Mesangial cell (primary cell): ENCODE measurements around the gene USP17L15. TPM values are rescaled to one million over a fixed set of nuclear protein-coding genes. Genes with fewer than 3 reads are reported as not detected.

Experiments
- total RNA-seq: library from RNA; depleted of rRNA; stranded (reverse); fragments of >200 nt; gene quantifications from 2 replicates; pipeline ENCODE4 v1.2.3, GENCODE V29; 2015

Gene USP17L15, protein sequence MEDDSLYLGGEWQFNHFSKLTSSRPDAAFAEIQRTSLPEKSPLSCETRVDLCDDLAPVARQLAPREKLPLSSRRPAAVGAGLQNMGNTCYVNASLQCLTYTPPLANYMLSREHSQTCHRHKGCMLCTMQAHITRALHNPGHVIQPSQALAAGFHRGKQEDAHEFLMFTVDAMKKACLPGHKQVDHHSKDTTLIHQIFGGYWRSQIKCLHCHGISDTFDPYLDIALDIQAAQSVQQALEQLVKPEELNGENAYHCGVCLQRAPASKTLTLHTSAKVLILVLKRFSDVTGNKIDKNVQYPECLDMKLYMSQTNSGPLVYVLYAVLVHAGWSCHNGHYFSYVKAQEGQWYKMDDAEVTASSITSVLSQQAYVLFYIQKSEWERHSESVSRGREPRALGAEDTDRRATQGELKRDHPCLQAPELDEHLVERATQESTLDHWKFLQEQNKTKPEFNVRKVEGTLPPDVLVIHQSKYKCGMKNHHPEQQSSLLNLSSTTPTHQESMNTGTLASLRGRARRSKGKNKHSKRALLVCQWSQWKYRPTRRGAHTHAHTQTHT
- total RNA-seq: not detected in 2 replicates

DNA sequence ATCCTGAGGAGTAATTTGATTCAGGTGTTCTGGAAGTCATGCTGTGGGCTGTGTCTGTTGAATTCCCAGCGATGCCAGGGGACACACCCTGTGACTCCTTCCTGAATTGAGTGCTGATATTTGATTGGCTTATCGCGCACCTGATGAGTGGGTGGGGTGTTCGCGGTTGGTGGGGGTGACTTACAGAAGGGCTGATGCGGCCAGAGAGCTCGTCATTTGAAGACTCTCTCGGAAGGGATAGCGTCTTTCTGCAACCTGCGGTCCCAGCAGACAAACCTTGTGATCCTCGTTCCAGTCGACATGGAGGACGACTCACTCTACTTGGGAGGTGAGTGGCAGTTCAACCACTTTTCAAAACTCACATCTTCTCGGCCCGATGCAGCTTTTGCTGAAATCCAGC lies at the start of gene USP17L15:
Gene USP17L15, plus strand, starts transcription at position 301 of the 400 bp plus-strand sequence. Its CDS starts 0 bp downstream, at position 301.

DNA sequence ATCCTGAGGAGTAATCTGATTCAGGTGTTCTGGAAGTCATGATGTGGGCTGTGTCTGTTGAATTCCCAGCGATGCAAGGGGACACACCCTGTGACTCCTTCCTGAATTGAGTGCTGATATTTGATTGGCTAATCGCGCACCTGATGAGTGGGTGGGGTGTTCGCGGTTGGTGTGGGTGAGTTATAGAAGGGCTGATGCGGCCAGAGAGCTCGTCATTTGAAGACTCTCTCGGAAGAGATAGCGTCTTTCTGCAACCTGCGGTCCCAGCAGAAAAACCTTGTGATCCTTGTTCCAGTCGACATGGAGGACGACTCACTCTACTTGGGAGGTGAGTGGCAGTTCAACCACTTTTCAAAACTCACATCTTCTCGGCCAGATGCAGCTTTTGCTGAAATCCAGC lies 23.8 kb upstream of the USP17L15 start, which contains the start of gene USP17L10:
Gene USP17L10, plus strand, starts transcription at position 301 of the 400 bp plus-strand sequence. Its CDS starts 0 bp downstream, at position 301.

DNA sequence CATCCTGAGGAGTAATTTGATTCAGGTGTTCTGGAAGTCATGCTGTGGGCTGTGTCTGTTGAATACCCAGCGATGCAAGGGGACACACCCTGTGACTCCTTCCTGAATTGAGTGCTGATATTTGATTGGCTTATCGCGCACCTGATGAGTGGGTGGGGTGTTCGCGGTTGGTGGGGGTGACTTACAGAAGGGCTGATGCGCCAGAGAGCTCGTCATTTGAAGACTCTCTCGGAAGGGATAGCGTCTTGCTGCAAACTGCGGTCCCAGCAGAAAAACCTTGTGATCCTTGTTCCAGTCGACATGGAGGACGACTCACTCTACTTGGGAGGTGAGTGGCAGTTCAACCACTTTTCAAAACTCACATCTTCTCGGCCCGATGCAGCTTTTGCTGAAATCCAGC lies 19.1 kb upstream of the USP17L15 start, which contains the start of gene USP17L11:
Gene USP17L11, plus strand, starts transcription at position 301 of the 400 bp plus-strand sequence. Its CDS starts 0 bp downstream, at position 301.

DNA sequence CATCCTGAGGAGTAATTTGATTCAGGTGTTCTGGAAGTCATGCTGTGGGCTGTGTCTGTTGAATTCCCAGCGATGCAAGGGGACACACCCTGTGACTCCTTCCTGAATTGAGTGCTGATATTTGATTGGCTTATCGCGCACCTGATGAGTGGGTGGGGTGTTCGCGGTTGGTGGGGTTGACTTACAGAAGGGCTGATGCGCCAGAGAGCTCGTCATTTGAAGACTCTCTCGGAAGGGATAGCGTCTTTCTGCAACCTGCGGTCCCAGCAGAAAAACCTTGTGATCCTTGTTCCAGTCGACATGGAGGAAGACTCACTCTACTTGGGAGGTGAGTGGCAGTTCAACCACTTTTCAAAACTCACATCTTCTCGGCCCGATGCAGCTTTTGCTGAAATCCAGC lies 14.3 kb upstream of the USP17L15 start, which contains the start of gene USP17L12:
Gene USP17L12, plus strand, starts transcription at position 301 of the 400 bp plus-strand sequence. Its CDS starts 0 bp downstream, at position 301.

DNA sequence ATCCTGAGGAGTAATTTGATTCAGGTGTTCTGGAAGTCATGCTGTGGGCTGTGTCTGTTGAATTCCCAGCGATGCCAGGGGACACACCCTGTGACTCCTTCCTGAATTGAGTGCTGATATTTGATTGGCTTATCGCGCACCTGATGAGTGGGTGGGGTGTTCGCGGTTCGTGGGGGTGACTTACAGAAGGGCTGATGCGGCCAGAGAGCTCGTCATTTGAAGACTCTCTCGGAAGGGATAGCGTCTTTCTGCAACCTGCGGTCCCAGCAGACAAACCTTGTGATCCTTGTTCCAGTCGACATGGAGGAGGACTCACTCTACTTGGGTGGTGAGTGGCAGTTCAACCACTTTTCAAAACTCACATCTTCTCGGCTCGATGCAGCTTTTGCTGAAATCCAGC lies 9.6 kb upstream of the USP17L15 start, which contains the start of gene USP17L13:
Gene USP17L13, plus strand, starts transcription at position 301 of the 400 bp plus-strand sequence. Its CDS starts 0 bp downstream, at position 301.

DNA sequence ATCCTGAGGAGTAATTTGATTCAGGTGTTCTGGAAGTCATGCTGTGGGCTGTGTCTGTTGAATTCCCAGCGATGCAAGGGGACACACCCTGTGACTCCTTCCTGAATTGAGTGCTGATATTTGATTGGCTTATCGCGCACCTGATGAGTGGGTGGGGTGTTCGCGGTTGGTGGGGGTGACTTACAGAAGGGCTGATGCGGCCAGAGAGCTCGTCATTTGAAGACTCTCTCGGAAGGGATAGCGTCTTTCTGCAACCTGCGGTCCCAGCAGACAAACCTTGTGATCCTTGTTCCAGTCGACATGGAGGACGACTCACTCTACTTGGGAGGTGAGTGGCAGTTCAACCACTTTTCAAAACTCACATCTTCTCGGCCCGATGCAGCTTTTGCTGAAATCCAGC lies 9.4 kb downstream of the USP17L15 start, which contains the start of gene USP17L17:
Gene USP17L17, plus strand, starts transcription at position 301 of the 400 bp plus-strand sequence. Its CDS starts 0 bp downstream, at position 301.

DNA sequence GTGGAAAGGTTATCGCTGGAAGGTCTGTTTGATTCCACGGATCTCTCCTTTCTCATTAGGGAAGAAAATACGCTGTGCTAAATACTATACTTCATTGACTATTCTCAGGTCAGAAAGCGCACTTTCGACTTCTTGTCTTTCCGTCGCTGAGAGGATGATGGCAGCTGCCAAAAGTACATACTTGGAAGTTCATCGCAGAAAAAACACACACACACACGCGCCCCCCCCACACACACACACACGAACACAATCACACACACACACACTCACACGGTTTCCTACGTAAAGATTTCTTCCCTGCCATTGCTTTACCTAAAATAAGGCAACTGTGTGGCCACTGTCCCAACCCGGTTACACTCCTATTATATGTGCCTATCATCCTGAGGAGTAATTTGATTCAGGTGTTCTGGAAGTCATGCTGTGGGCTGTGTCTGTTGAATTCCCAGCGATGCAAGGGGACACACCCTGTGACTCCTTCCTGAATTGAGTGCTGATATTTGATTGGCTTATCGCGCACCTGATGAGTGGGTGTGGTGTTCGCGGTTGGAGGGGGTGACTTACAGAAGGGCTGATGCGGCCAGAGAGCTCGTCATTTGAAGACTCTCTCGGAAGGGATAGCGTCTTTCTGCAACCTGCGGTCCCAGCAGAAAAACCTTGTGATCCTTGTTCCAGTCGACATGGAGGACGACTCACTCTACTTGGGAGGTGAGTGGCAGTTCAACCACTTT lies 13.9 kb downstream of the USP17L15 start, which contains the start of gene USP17L18:
Gene USP17L18, plus strand, starts transcription at position 678 of the 728 bp plus-strand sequence. Its CDS starts 0 bp downstream, at position 678.

DNA sequence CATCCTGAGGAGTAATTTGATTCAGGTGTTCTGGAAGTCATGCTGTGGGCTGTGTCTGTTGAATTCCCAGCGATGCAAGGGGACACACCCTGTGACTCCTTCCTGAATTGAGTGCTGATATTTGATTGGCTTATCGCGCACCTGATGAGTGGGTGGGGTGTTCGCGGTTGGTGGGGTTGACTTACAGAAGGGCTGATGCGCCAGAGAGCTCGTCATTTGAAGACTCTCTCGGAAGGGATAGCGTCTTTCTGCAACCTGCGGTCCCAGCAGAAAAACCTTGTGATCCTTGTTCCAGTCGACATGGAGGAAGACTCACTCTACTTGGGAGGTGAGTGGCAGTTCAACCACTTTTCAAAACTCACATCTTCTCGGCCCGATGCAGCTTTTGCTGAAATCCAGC lies 18.9 kb downstream of the USP17L15 start, which contains the start of gene USP17L19:
Gene USP17L19, plus strand, starts transcription at position 301 of the 400 bp plus-strand sequence. Its CDS starts 0 bp downstream, at position 301.

DNA sequence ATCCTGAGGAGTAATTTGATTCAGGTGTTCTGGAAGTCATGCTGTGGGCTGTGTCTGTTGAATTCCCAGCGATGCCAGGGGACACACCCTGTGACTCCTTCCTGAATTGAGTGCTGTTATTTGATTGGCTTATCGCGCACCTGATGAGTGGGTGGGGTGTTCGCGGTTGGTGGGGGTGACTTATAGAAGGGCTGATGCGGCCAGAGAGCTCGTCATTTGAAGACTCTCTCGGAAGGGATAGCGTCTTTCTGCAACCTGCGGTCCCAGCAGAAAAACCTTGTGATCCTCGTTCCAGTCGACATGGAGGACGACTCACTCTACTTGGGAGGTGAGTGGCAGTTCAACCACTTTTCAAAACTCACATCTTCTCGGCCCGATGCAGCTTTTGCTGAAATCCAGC lies 23.6 kb downstream of the USP17L15 start, which contains the start of gene USP17L20:
Gene USP17L20, plus strand, starts transcription at position 301 of the 400 bp plus-strand sequence. Its CDS starts 0 bp downstream, at position 301.

DNA sequence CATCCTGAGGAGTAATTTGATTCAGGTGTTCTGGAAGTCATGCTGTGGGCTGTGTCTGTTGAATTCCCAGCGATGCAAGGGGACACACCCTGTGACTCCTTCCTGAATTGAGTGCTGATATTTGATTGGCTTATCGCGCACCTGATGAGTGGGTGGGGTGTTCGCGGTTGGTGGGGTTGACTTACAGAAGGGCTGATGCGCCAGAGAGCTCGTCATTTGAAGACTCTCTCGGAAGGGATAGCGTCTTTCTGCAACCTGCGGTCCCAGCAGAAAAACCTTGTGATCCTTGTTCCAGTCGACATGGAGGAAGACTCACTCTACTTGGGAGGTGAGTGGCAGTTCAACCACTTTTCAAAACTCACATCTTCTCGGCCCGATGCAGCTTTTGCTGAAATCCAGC lies 28.4 kb downstream of the USP17L15 start, which contains the start of gene USP17L21:
Gene USP17L21, plus strand, starts transcription at position 301 of the 400 bp plus-strand sequence. Its CDS starts 0 bp downstream, at position 301.

DNA sequence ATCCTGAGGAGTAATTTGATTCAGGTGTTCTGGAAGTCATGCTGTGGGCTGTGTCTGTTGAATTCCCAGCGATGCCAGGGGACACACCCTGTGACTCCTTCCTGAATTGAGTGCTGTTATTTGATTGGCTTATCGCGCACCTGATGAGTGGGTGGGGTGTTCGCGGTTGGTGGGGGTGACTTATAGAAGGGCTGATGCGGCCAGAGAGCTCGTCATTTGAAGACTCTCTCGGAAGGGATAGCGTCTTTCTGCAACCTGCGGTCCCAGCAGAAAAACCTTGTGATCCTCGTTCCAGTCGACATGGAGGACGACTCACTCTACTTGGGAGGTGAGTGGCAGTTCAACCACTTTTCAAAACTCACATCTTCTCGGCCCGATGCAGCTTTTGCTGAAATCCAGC lies 33.1 kb downstream of the USP17L15 start, which contains the start of gene USP17L22:
Gene USP17L22, plus strand, starts transcription at position 301 of the 400 bp plus-strand sequence. Its CDS starts 0 bp downstream, at position 301.

Other genes with a start within 250 kb of the USP17L15 start
- gene FAM90A26, start 64.0 kb upstream of the USP17L15 start, total RNA-seq: not detected in 2 replicates
- not detected in 2 replicates for gene USP17L10, start 23.7 kb upstream of the USP17L15 start, total RNA-seq
- gene USP17L11, start 19.0 kb upstream of the USP17L15 start, total RNA-seq: not detected in 2 replicates
- not detected in 2 replicates for gene USP17L12, start 14.2 kb upstream of the USP17L15 start, total RNA-seq
- not detected in 2 replicates for gene USP17L13, start 9.5 kb upstream of the USP17L15 start, total RNA-seq
- not detected in 2 replicates for gene USP17L17, start 9.5 kb downstream of the USP17L15 start, total RNA-seq
- not detected in 2 replicates for gene USP17L18, start 14.2 kb downstream of the USP17L15 start, total RNA-seq
- gene USP17L19, start 19.0 kb downstream of the USP17L15 start, total RNA-seq: not detected in 2 replicates
- not detected in 2 replicates for gene USP17L20, start 23.7 kb downstream of the USP17L15 start, total RNA-seq
- not detected in 2 replicates for gene USP17L21, start 28.5 kb downstream of the USP17L15 start, total RNA-seq
- gene USP17L22, start 33.2 kb downstream of the USP17L15 start, total RNA-seq: not detected in 2 replicates
- gene USP17L24, start 90.8 kb downstream of the USP17L15 start, total RNA-seq: not detected in 2 replicates
- not detected in 2 replicates for gene USP17L25, start 95.5 kb downstream of the USP17L15 start, total RNA-seq
- not detected in 2 replicates for gene USP17L26, start 100.3 kb downstream of the USP17L15 start, total RNA-seq
- gene USP17L5, start 105.0 kb downstream of the USP17L15 start, total RNA-seq: not detected in 2 replicates
- not detected in 2 replicates for gene USP17L27, start 109.8 kb downstream of the USP17L15 start, total RNA-seq
- gene USP17L28, start 114.5 kb downstream of the USP17L15 start, total RNA-seq: not detected in 2 replicates
- gene USP17L29, start 119.3 kb downstream of the USP17L15 start, total RNA-seq: not detected in 2 replicates
- gene USP17L30, start 128.7 kb downstream of the USP17L15 start, total RNA-seq: not detected in 2 replicates
- not detected in 2 replicates for gene DEFB131A, start 210.0 kb downstream of the USP17L15 start, total RNA-seq